Suprapubic skin (tissue), 3 donors: ENCODE results near the gene ASCC1.

Experiments used
- POLR2A ChIP-seq, 2 donors: fragments of 450-650 bp; IDR thresholded peaks; one replicate each; pipeline ENCODE4 v1.6.1; 2017; ENCODE audit warnings: antibody characterized with exemption in 2 of 2, mild to moderate bottlenecking in 2 of 2, moderate library complexity in 2 of 2
- TF ChIP-seq, protein P1 (sequence below), 2 donors: fragments of 200-600 bp in 1 of 2; fragments of 450-650 bp in 1 of 2; sonication (generic) in 1 of 2; IDR thresholded peaks; one replicate each; pipeline ENCODE4 v1.5.1; 2016 to 2019; ENCODE audit warnings: antibody characterized with exemption in 2 of 2, mild to moderate bottlenecking in 1 of 2, moderate library complexity in 1 of 2

DNA sequence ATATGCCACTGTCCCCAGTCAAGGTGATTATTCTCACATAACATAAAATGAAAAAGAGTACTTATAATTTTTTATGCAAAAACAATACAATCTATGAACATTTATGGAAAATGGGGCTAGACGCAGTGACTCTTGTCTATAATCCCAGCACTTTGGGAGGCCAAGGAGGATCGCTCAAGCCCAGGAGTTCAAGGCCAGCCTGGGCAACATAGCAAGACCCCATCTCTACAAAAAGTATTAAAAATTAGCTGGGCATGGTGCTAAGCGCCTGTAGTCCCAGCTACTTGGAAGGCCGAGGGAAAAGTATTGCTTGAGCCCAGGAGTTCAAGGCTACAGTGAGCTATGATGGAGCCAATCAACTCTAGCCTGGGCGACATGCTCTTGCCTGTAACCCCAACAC is 14.8 kb downstream of the ASCC1 start:
- TF ChIP-seq, protein P1, sequence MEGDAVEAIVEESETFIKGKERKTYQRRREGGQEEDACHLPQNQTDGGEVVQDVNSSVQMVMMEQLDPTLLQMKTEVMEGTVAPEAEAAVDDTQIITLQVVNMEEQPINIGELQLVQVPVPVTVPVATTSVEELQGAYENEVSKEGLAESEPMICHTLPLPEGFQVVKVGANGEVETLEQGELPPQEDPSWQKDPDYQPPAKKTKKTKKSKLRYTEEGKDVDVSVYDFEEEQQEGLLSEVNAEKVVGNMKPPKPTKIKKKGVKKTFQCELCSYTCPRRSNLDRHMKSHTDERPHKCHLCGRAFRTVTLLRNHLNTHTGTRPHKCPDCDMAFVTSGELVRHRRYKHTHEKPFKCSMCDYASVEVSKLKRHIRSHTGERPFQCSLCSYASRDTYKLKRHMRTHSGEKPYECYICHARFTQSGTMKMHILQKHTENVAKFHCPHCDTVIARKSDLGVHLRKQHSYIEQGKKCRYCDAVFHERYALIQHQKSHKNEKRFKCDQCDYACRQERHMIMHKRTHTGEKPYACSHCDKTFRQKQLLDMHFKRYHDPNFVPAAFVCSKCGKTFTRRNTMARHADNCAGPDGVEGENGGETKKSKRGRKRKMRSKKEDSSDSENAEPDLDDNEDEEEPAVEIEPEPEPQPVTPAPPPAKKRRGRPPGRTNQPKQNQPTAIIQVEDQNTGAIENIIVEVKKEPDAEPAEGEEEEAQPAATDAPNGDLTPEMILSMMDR (IDR thresholded peaks at IDR 0.05), result no peak
- TF ChIP-seq POLR2A (IDR thresholded peaks at IDR 0.05), result no peak
